ENCODE measurements around the gene NPIPA5. TPM values are rescaled to one million over a fixed set of nuclear protein-coding genes. Genes with fewer than 3 reads are reported as not detected.
A peak's percentile ranks its signal among the peaks of the same experiment; 100 is the strongest.

Gene NPIPA5
- total and polyA plus RNA-seq, 2 of the 13 experiments (the other 11 are each of a cell fraction or from before 2014, with no cell fraction given) = 9.7 to 21.5 TPM

GRCh38 chr16:15398618-15399316, 20.7 kb upstream of the NPIPA5 start (continued):
- no peak for TF ChIP-seq DDIT3 (CRISPR knock-in tag; IDR thresholded peaks at IDR 0.05)
- TF ChIP-seq ZEB1 (IDR thresholded peaks at IDR 0.05; ENCODE audit: insufficient replicate concordance, low read depth) = peak; percentile 100
- TF ChIP-seq ZNF496 (CRISPR knock-in tag; IDR thresholded peaks at IDR 0.05; ENCODE audit: insufficient replicate concordance) = no peak
- no peak for TF ChIP-seq SMARCE1 (IDR thresholded peaks at IDR 0.05; ENCODE audit: borderline replicate concordance)
- 0 out of 2 replicates have a peak, but pooled peaks have one; percentile 38 for TF ChIP-seq ZNF30 (CRISPR knock-in tag; IDR thresholded peaks at IDR 0.05)
- TF ChIP-seq REXO4 (CRISPR knock-in tag; IDR thresholded peaks at IDR 0.05; ENCODE audit: borderline replicate concordance) = no peak
- no peak; the same call in none of the 2 replicates for TF ChIP-seq UBTF (CRISPR knock-in tag; IDR thresholded peaks at IDR 0.05)
- no peak for TF ChIP-seq ZNF839 (CRISPR knock-in tag; IDR thresholded peaks at IDR 0.05; ENCODE audit: borderline replicate concordance)
- no peak for TF ChIP-seq ZFP36 (IDR thresholded peaks at IDR 0.05; ENCODE audit: borderline replicate concordance, low read depth, low read length, partially characterized antibody)
- TF ChIP-seq MTF1 (CRISPR knock-in tag; IDR thresholded peaks at IDR 0.05) = no peak
- peak; percentile 93 for TF ChIP-seq BCL6 (CRISPR knock-in tag; IDR thresholded peaks at IDR 0.05)
- TF ChIP-seq TCF7L2 (IDR thresholded peaks at IDR 0.05; ENCODE audit: low read depth, low read length) = no peak
- peak; percentile 61; the same call in 1 of the 2 replicates for TF ChIP-seq HIVEP1 (CRISPR knock-in tag; IDR thresholded peaks at IDR 0.05)
- no peak for TF ChIP-seq ZBTB7A (CRISPR knock-in tag; IDR thresholded peaks at IDR 0.05)
- 0 out of 2 replicates have a peak, but pooled peaks have one; percentile 53 for TF ChIP-seq MED13 (CRISPR knock-in tag; IDR thresholded peaks at IDR 0.05)
- no peak for TF ChIP-seq JUND (CRISPR knock-in tag; IDR thresholded peaks at IDR 0.05)
- TF ChIP-seq ZNF44 (CRISPR knock-in tag; IDR thresholded peaks at IDR 0.05) = no peak
- TF ChIP-seq, protein P1, sequence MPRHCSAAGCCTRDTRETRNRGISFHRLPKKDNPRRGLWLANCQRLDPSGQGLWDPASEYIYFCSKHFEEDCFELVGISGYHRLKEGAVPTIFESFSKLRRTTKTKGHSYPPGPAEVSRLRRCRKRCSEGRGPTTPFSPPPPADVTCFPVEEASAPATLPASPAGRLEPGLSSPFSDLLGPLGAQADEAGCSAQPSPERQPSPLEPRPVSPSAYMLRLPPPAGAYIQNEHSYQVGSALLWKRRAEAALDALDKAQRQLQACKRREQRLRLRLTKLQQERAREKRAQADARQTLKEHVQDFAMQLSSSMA (CRISPR knock-in tag; IDR thresholded peaks at IDR 0.05) = no peak
- TF ChIP-seq ZNF766 (CRISPR knock-in tag; IDR thresholded peaks at IDR 0.05; ENCODE audit: borderline replicate concordance) = no peak
- TF ChIP-seq NR1H2 (CRISPR knock-in tag; IDR thresholded peaks at IDR 0.05; ENCODE audit: borderline replicate concordance, low read depth) = peak; percentile 94
- TF ChIP-seq SP4 (CRISPR knock-in tag; IDR thresholded peaks at IDR 0.05) = 0 out of 2 replicates have a peak, but pooled peaks have one; percentile 24
- peak; percentile 78 for TF ChIP-seq THAP11 (CRISPR knock-in tag; IDR thresholded peaks at IDR 0.05)
- TF ChIP-seq ZNF512 (CRISPR knock-in tag; IDR thresholded peaks at IDR 0.05) = peak; percentile 82
- peak; percentile 84; the same call in 1 of the 2 replicates for TF ChIP-seq REPIN1 (CRISPR knock-in tag; IDR thresholded peaks at IDR 0.05; ENCODE audit: borderline replicate concordance, low read depth)
- no peak for TF ChIP-seq ZNF678 (CRISPR knock-in tag; IDR thresholded peaks at IDR 0.05)
- 0 out of 2 replicates have a peak, but pooled peaks have one; percentile 32 for TF ChIP-seq ZNF768 (CRISPR knock-in tag; IDR thresholded peaks at IDR 0.05)
- TF ChIP-seq FOXA1 (IDR thresholded peaks at IDR 0.05) = no peak
- peak; percentile 36 for TF ChIP-seq FOXA1 (CRISPR knock-in tag; IDR thresholded peaks at IDR 0.05)

All from HepG2 (cell line).